ENCODE data around the gene ZFP14.

ZFP14 gene

DNA sequence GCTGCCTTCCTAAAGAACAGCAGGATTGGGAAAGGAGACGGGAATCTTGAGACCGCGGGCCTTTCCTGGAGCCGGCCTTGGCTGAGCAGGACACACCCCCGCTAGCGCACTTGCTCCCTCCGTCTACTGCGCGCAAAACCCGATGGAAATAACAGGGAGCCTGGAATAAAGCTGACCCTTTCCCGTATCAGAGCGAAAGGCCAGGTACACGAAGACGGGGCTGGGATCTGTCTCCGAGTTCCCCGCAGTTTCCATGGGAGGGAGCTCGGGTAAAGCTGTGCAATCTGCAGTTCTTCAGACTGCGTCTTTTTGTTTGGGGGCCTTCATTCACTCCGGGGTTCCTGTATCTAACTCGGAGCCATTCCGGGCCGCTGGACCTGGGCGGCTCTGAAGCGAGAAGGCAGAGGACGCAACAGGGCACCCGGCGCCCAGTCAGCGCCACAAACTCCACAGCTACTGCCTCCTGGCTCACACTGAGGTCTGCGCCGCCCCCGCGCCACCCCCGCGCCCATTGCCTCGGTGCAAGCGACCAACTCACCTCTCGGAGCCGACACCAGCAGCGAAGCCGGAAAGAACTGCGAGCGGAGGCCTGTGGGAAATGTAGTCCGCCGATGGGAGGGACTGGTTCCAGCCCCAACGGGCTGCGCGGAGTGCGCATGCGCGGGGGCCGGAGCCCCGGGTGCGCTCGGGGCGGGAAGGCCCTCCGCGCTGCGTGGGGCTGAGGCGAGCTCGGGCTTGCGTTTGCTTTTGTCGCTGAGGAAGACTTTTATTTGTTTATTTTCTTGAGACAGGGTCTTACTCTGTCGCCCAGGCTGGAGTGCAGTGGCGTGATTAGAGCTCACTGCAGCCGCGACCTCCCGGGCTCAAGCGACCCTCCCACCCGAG is at the start of gene ZFP14:
Gene ZFP14 (minus strand): TSS at position 577 of the 885 bp plus-strand sequence. CDS start 11,309 bp downstream, outside the sequence.
- in situ Hi-C loops (cut with HindIII; ENCODE audit: low sequenced_read_pairs) = no loop called here

DNA sequence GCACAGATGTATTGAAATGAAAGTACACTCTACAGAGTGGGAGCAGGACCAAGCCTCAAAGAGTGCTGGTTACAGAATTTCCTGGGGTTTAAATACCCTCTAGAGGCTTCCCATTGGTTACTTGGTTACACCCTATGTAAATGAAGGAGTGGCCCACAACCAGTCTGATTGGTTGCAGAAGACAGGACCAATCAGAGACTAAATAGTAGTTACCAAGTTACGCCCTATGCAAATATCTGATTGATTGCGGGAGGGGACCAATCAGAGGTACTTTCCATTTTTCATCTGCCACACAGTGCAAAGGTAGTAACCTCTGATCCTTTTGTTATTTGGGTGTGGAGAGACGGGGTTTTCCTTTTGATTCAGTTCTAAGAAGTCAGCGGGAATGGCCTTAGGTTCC is 44.9 kb upstream of the ZFP14 start:
- in situ Hi-C loops (cut with HindIII; ENCODE audit: low sequenced_read_pairs) = no loop called here

- in situ Hi-C loops (cut with HindIII; ENCODE audit: low sequenced_read_pairs) = no loop called here
Observed at GRCh38 chr19:36421749-36422481, 42.9 kb upstream of the ZFP14 start.

- in situ Hi-C loops (cut with HindIII; ENCODE audit: low sequenced_read_pairs) = no loop called here
Observed at GRCh38 chr19:36420961-36421748, 42.2 kb upstream of the ZFP14 start.

DNA sequence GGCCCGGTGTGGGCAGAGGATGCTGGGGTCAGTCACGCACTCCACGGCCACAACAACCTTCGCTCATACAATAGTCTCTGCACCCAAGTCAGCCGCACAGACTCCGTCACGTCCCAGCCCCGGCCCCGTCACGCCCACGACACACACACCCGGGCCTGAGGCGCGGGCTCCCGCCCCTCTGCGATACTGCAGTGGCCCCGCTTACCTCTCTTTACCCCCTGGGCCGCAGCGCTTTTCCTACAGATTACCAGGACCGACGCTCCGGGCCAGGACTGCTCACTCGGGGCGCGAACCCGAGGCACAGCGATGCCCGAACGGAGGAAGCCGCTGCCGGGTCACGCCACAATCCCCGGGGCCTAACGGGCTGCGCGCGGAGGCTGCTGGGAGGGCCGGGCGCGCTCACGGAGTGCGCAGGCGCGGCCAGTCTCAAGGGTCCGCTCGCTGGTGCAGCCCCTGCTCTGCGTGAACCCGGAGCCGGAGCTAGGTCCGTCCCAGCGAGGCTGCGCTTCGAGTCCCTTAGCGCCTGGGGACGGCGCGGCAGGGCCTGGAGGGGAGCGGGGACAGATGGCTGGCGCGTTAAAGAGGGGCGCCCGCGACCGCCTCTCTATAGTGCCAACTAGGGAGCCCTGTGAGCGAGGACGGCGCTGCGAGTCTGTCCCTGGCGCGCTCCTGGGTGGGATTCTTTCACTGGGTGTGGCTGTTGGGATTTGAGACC is 39.4 kb upstream of the ZFP14 start, which contains the start of gene ZFP82:
Gene ZFP82 (minus strand): TSS at position 358 of the 715 bp plus-strand sequence. CDS start 8,855 bp downstream, outside the sequence.
- in situ Hi-C loops (cut with HindIII; ENCODE audit: low sequenced_read_pairs) = no loop called here

- in situ Hi-C loops (cut with HindIII; ENCODE audit: low sequenced_read_pairs) = no loop called here
Observed at GRCh38 chr19:36417752-36418286, 38.8 kb upstream of the ZFP14 start.

GRCh38 chr19:36409841-36410240 is 30.8 kb upstream of the ZFP14 start:
- in situ Hi-C loops (cut with HindIII; ENCODE audit: low sequenced_read_pairs) = no loop called here

GRCh38 chr19:36408101-36408500 is 29.1 kb upstream of the ZFP14 start:
- in situ Hi-C loops (cut with HindIII; ENCODE audit: low sequenced_read_pairs) = no loop called here

GRCh38 chr19:36404498-36404897 is 25.5 kb upstream of the ZFP14 start:
- in situ Hi-C loops (cut with HindIII; ENCODE audit: low sequenced_read_pairs) = no loop called here

DNA sequence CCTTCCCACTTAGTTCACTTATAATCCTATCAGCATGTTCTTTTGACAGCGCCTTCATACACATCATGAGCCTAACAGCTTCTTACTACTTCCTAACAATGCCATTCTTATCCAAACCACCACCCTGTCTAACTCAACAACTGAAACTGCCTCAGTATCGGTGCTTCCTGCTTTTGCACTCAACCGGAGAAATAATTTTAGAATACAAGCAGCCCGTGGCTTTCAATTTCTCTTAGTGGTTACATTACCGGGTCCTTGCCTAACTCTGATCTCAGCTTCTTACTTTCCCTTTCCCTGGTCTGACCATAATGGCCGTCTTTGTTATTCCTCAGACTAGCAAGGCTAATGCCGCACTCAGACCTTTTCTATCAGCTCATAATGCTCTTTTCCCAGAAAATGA is 22.5 kb upstream of the ZFP14 start:
- in situ Hi-C loops (cut with HindIII; ENCODE audit: low sequenced_read_pairs) = no loop called here

DNA sequence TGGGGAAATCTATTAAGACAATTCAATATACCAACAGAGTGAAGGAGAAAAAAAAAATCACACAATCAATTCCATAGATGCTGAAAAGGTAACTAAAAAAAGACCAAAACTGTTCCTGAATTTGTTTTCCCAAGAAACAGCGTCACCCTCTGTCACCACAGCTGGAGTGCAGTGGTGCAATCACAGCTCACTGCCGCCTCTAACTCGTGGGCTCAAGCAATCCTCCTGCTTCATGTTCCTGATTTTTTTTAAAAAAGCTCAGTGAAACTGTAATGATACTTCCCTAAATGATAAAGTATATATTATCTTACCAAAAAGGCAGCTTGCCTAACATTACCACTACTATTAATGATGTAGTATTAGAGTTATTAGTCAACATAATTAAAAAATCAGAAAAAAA is 19.6 kb upstream of the ZFP14 start:
- in situ Hi-C loops (cut with HindIII; ENCODE audit: low sequenced_read_pairs) = no loop called here

DNA sequence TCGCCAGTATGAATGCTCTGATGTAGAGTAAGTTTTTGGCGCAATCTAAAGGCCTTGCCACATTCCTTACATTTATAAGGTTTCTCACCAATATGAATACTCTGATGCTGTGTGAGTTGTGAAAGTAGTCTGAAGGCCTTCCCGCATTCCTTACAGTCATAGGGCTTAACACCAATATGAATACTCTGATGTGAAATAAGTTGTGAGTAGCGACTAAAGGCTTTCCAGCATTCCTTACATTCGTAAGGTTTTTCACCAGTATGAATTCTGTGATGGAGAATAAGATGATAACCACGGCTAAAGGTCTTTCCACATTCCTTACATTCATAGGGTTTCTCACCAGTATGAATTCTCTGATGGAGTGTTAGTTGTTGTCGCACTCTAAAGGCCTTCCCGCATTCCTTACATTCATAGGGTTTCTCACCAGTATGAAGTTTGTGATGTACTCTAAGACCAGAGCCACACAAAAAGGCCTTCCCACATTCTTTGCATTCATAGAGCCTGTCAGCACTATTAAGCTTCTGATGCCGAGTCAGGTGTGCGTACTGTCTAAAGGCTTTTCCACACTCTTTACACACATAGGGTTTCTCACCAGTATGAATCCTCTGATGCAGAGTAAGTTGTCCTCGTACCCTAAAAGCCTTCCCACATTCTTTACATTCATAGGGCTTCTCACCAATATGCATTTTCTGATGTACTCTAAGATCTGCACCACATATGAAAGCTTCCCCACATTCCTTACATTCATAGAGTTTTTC is 14.1 kb upstream of the ZFP14 start:
- in situ Hi-C loops (cut with HindIII; ENCODE audit: low sequenced_read_pairs) = no loop called here

DNA sequence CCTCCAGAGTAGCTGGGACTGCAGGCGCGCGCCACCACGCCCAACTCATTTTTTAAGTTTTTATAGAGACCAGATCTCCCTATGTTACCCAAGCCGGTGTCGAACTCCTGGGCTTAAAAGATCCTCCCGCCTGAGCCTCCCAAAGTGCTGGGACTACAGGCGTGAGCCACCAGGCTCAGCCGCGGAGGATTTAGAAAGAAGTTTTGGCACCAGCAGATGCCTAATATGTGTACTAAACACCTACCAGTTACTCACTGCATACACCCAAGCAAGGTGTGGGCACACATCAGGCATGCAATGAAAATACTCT is 464 bp upstream of the ZFP14 start:
- in situ Hi-C loops (cut with HindIII; ENCODE audit: low sequenced_read_pairs) = no loop called here

DNA sequence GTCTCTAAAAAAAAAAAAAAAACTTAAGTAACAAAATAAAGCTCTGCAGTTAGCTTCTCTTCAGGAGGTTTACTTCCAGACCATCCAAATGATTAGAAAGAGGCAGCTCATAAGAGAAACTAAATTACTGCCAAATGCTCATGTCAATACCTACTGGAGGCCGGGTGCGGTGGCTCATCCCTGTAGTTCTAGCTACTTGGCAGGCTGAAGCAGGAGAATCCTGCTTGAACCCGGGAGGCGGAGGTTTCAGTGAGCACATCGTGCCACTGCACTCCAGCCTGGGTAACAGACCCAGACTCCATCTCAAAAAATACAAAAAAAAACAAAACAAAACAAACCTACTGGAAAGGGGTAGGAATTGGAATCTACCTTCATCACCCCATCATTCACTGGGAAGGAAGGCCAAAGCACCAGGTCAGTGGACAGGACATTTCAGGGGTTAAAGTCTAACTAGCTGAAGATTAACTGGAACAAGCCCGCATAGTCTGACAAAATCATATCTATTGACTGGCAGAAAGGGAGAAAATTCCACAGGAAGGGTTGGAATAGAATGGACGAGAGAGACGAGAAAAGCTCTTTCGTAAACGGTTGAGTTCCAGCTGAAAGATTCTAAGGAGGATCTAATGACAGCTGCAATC is 1.3 kb downstream of the ZFP14 start:
- in situ Hi-C loops (cut with HindIII; ENCODE audit: low sequenced_read_pairs) = no loop called here

DNA sequence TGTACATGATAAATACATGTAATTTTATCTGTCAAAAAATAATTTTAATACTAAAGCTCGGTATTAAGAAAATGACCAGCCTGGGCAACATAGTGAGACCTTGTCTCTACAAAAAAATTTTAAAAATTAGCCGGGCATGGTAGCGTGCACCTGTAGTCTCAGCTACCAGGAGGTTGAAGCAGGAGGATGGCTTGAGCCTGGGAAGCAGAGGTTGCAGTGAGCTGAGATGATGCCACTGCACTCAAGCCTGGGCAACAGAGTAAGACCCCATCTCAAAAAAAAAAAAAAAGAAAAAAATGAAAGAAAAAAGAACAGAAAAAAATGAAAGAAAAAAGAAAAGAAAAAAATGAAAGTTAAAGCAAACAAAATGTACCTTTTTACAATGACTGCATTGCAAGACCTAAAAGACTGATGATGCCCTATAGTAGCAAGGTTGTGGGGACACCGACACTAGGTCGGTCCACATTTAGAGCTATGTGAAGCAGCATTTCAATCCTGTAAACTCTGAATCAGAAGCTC is 5.3 kb downstream of the ZFP14 start:
- in situ Hi-C loops (cut with HindIII; ENCODE audit: low sequenced_read_pairs) = no loop called here

GRCh38 chr19:36371886-36372285 is 7.1 kb downstream of the ZFP14 start:
- in situ Hi-C loops (cut with HindIII; ENCODE audit: low sequenced_read_pairs) = no loop called here

- in situ Hi-C loops (cut with HindIII; ENCODE audit: low sequenced_read_pairs) = no loop called here
Observed at GRCh38 chr19:36363845-36364244, 15.2 kb downstream of the ZFP14 start.

DNA sequence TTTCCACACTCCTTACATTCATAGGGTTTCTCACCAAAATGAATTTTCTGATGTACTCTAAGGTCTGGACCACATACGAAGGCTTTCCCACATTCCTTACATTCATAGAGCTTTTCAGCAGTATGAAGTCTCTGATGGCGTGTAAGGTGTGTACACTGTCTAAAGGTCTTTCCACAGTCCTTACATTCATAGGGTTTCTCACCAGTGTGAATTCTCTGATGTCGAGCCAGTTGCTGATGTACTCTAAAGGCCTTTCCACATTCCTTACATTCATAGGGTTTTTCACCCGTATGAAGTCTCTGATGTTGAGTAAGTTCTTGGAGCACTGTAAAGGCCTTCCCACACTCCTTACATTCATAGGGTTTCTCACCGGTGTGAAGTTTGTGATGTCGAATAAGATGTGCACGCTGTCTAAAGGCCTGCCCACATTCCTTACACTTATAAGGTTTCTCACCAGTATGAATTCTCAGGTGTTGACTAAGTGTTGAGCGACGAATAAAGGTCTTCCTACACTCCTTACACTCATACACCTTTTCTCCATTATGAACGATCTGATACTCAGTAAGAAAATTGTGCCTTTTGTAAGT is 38.1 kb downstream of the ZFP14 start:
- in situ Hi-C loops (cut with HindIII; ENCODE audit: low sequenced_read_pairs) = no loop called here
